ENCODE measurements around the gene COL12A1.
A peak's percentile ranks its signal among the peaks of the same experiment; 100 is the strongest.

Gene COL12A1

DNA sequence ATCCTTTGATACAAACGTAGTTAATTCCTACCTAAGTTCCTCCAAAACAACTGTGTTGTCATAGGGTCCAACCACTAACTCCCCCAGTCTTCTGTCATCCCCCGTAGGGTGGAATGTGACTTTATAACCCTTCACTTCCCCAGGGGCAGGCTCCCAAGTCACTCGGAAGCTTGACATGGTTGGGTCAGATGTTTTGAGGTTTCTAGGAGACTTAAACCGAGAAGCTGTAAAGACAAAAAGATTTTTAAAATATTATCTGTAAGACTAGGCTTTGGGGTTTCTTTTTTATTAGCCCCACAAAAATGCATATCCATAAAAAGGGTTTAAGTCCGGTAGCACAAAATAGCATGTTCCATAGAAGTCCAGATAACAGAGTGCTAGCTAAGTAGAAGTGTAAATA is 50.2 kb downstream of the COL12A1 start:
- peak; percentile 82 for DNase-seq (ENCODE audit: low read depth)
- TF ChIP-seq CTCF (conservative IDR thresholded peaks at IDR 0.05; ENCODE audit: low read depth, low read length) = no peak
- H3K4me3 ChIP-seq (ENCODE audit: low read depth, low read length) = no peak overlapping the region

- no peak overlapping the region for H3K4me3 ChIP-seq (ENCODE audit: low read depth, low read length)
- no peak for TF ChIP-seq CTCF (conservative IDR thresholded peaks at IDR 0.05; ENCODE audit: low read depth, low read length)
- DNase-seq (ENCODE audit: low read depth) = no peak
Measured at GRCh38 chr6:75154973-75155372, 50.9 kb downstream of the COL12A1 start.

GRCh38 chr6:75150685-75151412 is 55.0 kb downstream of the COL12A1 start:
- DNase-seq (ENCODE audit: low read depth) = no peak
- no peak overlapping the region for H3K4me3 ChIP-seq (ENCODE audit: low read depth, low read length)
- no peak for TF ChIP-seq CTCF (conservative IDR thresholded peaks at IDR 0.05; ENCODE audit: low read depth, low read length)

DNA sequence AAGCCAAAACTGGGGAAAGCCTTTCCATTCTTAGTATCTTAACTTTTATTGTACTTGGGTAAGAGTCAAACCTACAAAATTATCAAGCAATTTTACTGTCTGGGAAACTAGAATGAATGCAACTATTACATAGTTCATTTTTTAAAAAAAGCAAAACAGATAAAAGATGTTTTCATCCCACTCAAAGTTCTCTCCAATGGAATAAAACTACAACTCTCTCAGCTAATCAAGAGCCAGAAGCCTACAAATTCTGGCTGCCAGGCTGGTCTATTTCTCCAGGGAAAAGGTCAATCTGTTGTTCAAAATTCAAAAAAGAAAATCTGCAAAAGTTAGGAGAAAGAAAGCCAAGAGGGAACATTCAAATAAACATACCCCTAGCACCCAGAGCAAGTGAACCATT is 56.2 kb downstream of the COL12A1 start:
- no peak overlapping the region for H3K4me3 ChIP-seq (ENCODE audit: low read depth, low read length)
- no peak for DNase-seq (ENCODE audit: low read depth)
- TF ChIP-seq CTCF (conservative IDR thresholded peaks at IDR 0.05; ENCODE audit: low read depth, low read length) = no peak

GRCh38 chr6:75149240-75149639 is 56.6 kb downstream of the COL12A1 start:
- no peak for TF ChIP-seq CTCF (conservative IDR thresholded peaks at IDR 0.05; ENCODE audit: low read depth, low read length)
- no peak overlapping the region for H3K4me3 ChIP-seq (ENCODE audit: low read depth, low read length)
- peak; percentile 79 for DNase-seq (ENCODE audit: low read depth)

DNA sequence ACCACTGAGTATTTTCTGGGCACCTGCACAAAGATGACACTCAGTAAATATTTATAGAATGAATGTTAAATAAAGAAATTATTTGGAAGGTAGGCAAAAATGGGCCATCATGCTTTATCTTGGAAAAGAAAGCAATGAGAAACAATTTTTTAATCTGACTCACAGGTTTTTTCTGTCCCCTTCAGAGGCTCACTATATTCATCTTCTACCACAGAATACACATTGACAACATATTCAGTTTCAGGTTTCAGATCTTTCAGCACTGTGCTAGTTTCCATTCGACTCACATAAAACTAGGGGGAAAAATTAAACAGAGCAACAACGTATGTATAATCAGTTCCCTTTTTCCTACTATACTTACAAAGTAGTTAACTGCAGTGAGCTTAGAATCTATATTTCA is 58.3 kb downstream of the COL12A1 start:
- H3K4me3 ChIP-seq (ENCODE audit: low read depth, low read length) = no peak overlapping the region
- DNase-seq (ENCODE audit: low read depth) = peak; percentile 66
- no peak for TF ChIP-seq CTCF (conservative IDR thresholded peaks at IDR 0.05; ENCODE audit: low read depth, low read length)

GRCh38 chr6:75145976-75146375 is 59.9 kb downstream of the COL12A1 start:
- no peak for DNase-seq (ENCODE audit: low read depth)
- no peak for TF ChIP-seq CTCF (conservative IDR thresholded peaks at IDR 0.05; ENCODE audit: low read depth, low read length)
- no peak overlapping the region for H3K4me3 ChIP-seq (ENCODE audit: low read depth, low read length)
